ENCODE results near the gene KRTAP12-3.

Gene KRTAP12-3

DNA sequence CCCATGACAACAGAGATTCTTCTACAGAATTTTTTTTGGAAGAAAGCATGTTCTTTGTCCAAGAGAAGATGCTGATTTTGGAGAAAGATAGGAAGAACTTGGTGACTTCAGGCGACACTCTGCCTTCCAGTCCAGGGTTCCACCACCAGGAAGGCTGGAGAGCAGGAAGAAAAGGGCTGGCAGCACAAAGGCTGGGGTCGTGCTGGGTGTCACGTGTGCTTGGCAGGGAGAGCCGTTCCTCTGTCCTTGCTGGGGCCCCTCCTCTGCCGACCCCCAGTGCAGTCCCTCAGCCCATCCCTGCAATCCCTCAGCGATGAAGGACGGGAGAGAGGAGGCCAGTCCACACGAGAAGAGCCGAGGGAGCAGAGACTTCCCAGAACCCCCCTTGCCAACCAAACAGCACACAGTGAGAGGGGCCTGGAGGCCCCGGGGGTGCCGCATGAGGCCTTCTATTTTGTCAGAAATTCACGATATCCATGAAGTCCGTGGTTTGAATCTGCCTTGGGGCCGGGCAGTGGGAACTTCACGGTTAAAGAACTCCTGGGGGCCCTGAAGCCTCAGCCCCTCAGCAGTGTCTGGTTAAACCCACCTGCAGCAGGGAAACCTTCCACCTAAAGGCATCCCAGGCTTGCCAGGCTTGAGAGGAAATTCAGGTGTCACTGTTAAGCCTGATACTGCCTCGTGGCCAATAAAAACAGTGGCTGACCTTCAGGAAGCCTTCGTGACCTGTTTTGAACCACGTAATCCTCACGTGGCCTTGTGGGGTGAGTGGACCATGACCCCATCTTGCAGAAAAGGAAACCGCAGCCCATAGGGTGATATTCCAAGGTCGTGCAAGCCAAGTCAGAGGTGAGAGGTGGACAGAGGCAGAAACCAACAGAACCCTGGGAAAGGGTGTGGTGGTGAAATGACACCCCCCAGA lies 42.6 kb downstream of the KRTAP12-3 start:
- Histone ChIP-seq H3K4me1 (ENCODE audit: insufficient read depth, low read length) (peaks cover 45% of the 10 kb centered on the region), H3K36me3 (ENCODE audit: insufficient read depth, low read length) (no peaks in the 10 kb centered on the region), H3K4me3 (ENCODE audit: low read length) (no peak overlapping the region), H3K27me3 (ENCODE audit: insufficient read depth, low read length) (peaks cover 18% of the 10 kb centered on the region), H3K9ac (ENCODE audit: low read depth, low read length) (no peak overlapping the region), H3K9me3 (ENCODE audit: insufficient read depth, low read depth, low read length) (no peaks in the 10 kb centered on the region), H3K27ac (ENCODE audit: low read depth, low read length) (no peak overlapping the region)
- 85% methylated on average over 21 of the region's 21 CpGs for whole genome bisulfite sequencing

DNA sequence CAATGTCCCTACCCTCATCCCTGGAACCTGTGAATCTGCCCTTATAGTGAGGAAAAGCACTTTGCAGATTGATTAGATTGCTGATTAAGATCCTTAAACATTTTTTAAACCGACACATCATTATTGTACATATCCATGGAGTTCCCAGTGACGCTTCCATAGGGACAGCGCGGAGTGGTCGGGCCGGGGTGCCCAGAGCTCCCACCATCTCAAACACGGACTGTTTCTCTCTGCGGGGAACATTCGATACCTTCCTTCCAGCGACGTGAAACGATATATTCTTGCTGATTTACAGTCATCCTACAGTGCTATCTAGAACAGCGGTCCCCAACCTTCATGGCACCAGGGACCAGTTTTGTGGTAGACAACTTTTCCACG lies 43.3 kb downstream of the KRTAP12-3 start:
- Histone ChIP-seq H3K36me3 (ENCODE audit: insufficient read depth, low read length) (no peaks in the 10 kb centered on the region), H3K9ac (ENCODE audit: low read depth, low read length) (no peak overlapping the region), H3K4me3 (ENCODE audit: low read length) (no peak overlapping the region), H3K4me1 (ENCODE audit: insufficient read depth, low read length) (peaks cover 44% of the 10 kb centered on the region), H3K27ac (ENCODE audit: low read depth, low read length) (no peak overlapping the region), H3K27me3 (ENCODE audit: insufficient read depth, low read length) (peaks cover 21% of the 10 kb centered on the region), H3K9me3 (ENCODE audit: insufficient read depth, low read depth, low read length) (no peaks in the 10 kb centered on the region)
- 83% methylated on average over 14 of the region's 14 CpGs for WGBS

DNA sequence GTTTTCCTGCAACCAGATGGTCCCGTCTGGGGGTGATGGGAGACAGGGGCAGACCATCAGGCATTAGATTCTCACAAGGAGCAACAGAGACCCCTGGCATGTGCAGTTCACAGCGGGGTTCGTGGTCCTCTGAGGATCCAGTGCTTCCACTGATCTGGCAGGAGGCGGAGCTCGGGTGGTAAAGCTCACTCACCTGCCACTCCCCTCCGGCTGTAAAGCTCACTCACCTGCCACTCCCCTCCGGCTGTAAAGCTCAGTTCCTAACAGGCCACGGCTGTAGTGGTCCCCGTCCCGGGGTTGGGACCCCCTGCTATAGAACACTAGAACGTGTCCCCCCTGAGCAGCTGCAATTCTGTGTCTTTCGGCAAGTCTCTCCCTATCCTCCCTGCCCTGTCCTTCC lies 43.8 kb downstream of the KRTAP12-3 start:
- Histone ChIP-seq H3K27ac (ENCODE audit: low read depth, low read length) (no peak overlapping the region), H3K36me3 (ENCODE audit: insufficient read depth, low read length) (no peaks in the 10 kb centered on the region), H3K4me1 (ENCODE audit: insufficient read depth, low read length) (peaks cover 44% of the 10 kb centered on the region), H3K9ac (ENCODE audit: low read depth, low read length) (no peak overlapping the region), H3K27me3 (ENCODE audit: insufficient read depth, low read length) (peaks cover 26% of the 10 kb centered on the region), H3K9me3 (ENCODE audit: insufficient read depth, low read depth, low read length) (no peaks in the 10 kb centered on the region), H3K4me3 (ENCODE audit: low read length) (no peak overlapping the region)
- WGBS = 69% methylated on average over 12 of the region's 12 CpGs

DNA sequence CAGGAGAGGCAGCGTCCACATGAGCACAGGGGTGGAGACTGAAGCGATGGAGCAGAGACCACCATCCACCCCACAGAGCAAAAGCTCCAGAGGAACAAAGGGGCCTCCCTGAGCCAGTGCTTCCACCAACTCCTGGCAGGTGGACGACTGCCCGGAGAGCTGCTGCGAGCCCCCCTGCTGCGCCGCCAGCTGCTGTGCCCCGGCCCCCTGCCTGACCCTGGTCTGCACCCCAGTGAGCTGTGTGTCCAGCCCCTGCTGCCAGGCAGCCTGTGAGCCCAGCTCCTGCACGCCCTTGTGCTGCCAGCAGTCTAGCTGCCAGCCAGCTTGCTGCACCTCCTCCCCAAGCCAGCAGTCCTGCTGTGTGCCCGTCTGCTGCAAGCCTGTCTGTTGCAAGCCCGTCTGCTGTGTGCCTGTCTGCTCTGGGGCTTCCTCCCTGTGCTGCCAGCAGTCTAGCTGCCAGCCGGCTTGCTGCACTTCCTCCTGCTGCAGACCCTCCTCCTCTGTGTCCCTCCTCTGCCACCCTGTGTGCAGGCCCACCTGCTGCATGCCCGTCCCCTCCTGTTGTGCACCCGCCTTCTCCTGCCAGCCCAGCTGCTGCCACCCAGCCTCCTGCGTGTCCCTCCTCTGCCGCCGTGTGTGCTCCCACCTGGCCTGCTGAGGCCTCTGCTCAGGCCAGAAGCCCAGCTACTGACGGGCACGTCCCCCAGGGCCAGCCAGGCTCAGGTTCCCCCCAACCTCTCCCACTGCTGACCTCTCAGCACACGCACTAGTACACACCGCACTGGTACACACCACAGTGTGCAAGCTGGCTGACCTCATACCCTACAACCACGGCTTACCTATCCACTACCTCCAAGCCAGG lies 44.6 kb downstream of the KRTAP12-3 start:
- peaks cover 41% of the 10 kb centered on the region for H3K4me1 ChIP-seq (ENCODE audit: insufficient read depth, low read length)
- H3K4me3 ChIP-seq (ENCODE audit: low read length) = no peak overlapping the region
- peaks cover 34% of the 10 kb centered on the region for H3K27me3 ChIP-seq (ENCODE audit: insufficient read depth, low read length)
- no peaks in the 10 kb centered on the region for H3K9me3 ChIP-seq (ENCODE audit: insufficient read depth, low read depth, low read length)
- H3K36me3 ChIP-seq (ENCODE audit: insufficient read depth, low read length) = no peaks in the 10 kb centered on the region
- no peak overlapping the region for H3K27ac ChIP-seq (ENCODE audit: low read depth, low read length)
- no peak overlapping the region for H3K9ac ChIP-seq (ENCODE audit: low read depth, low read length)
- WGBS = 82% methylated on average over 22 of the region's 22 CpGs

DNA sequence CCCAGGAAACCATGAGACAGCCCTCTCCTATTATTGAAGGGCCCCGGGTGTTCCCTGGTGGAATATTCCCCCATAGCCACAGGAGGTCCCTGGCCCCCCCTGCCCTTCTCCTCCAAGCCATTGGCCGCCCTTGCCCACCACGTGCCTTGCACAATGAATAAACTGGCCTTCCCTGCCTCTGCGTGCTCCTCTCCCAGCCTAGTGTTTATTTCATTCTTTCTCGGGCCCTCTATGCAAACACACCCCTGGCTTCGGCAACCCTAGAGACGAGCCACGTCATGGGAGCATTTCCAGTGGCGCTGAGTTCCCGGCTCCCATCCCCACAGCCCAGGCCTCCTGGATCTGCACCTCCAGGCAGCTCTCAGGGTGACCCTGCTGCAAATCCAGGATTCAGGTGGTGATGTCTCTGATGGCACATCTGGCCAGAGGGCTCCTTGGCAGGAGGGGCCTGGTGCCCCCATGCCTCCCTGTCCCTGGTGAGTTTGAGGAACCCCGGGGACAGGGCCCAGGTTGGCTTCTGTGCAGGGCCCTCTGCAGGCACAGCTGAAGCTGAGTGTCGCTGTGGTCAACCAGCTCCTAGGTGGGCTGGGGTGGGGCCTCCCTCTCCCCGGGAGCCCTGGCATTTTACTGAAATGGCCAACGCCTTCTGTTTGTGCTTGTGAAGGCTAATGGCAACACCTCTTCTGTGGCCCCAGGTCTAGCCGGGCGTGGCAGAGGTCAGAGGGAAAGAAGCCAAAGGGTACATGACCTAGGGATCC lies 45.4 kb downstream of the KRTAP12-3 start:
- no peak overlapping the region for H3K9ac ChIP-seq (ENCODE audit: low read depth, low read length)
- 60% methylated on average over 16 of the region's 16 CpGs for WGBS
- H3K36me3 ChIP-seq (ENCODE audit: insufficient read depth, low read length) = no peaks in the 10 kb centered on the region
- no peaks in the 10 kb centered on the region for H3K9me3 ChIP-seq (ENCODE audit: insufficient read depth, low read depth, low read length)
- peaks cover 38% of the 10 kb centered on the region for H3K4me1 ChIP-seq (ENCODE audit: insufficient read depth, low read length)
- peaks cover 42% of the 10 kb centered on the region for H3K27me3 ChIP-seq (ENCODE audit: insufficient read depth, low read length)
- H3K4me3 ChIP-seq (ENCODE audit: low read length) = no peak overlapping the region
- no peak overlapping the region for H3K27ac ChIP-seq (ENCODE audit: low read depth, low read length)

DNA sequence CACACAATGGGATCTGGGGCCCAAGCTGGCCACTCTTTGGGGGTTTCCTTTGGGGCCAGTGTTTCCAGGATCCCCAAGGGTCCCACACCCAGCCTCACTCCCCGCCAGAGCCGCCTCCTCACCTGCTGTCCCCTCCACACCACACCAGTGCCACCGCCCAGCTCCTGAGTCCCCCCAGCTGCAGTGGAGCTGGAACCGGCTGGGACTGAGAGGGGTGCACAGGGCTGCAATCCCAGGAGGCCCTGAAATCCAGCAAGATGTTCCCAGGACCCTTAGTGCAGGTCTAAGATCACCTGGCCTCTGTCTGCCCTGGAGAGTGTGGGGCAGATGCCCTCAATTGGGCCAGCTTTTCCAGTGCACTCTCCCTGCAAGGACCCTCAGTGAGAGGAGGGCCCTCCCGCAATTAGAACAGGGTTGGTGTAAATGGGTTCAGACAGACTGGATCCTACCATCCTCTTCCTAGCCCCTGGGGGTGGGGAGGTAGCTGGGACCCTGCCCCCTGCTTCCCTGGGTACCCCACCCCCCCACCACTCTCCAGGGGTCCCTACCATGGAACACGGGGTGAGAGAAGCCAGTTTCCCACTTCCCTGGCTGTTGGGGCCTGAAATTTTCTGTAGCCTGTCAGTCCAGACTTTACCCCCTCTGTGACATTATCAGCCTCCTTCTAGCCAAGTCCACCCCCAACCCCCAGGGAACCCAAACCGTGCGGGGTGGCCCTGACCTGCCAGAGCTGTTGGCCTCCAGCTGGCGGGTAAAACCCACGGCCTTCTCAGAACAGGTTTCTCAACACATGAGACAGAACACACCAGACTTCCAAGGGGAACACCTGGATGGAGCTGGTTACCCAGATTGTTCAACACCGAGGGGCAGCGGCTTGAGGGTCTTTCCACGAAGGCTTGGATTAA lies 46.3 kb downstream of the KRTAP12-3 start:
- Histone ChIP-seq H3K9ac (ENCODE audit: low read depth, low read length) (0 out of 2 replicates have a peak overlapping the region, but pooled peaks have one; percentile 19), H3K27me3 (ENCODE audit: insufficient read depth, low read length) (peaks cover 50% of the 10 kb centered on the region), H3K36me3 (ENCODE audit: insufficient read depth, low read length) (no peaks in the 10 kb centered on the region), H3K9me3 (ENCODE audit: insufficient read depth, low read depth, low read length) (no peaks in the 10 kb centered on the region), H3K4me3 (ENCODE audit: low read length) (peak overlapping the region; percentile 32; the same call in 1 of the 2 replicates), H3K27ac (ENCODE audit: low read depth, low read length) (peak overlapping the region; percentile 62; the same call in 1 of the 2 replicates), H3K4me1 (ENCODE audit: insufficient read depth, low read length) (peaks cover 41% of the 10 kb centered on the region)
- 39% methylated on average over 12 of the region's 13 CpGs for WGBS

DNA sequence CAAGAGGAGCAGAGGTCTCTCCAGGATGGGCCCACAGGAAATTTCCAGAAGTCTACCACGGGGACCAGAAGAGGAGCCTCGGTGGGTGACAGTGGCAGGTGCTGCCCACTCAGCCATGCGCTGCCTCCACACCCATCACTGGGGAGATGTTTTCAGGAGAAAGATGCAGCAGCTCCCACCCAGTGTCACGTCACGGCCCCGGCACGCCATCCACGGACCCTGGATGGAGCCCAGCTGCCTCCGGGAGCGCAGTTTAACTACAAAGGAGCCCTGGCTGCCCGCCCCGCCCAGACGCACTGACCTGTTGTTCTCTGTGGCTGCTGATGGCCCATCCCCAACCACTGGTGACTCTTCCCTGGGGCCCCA lies 46.9 kb downstream of the KRTAP12-3 start:
- Histone ChIP-seq H3K27ac (ENCODE audit: low read depth, low read length) (peak overlapping the region; percentile 62; the same call in 1 of the 2 replicates), H3K4me3 (ENCODE audit: low read length) (peak overlapping the region; percentile 32; the same call in 1 of the 2 replicates), H3K4me1 (ENCODE audit: insufficient read depth, low read length) (peaks cover 46% of the 10 kb centered on the region), H3K36me3 (ENCODE audit: insufficient read depth, low read length) (no peaks in the 10 kb centered on the region), H3K27me3 (ENCODE audit: insufficient read depth, low read length) (peaks cover 57% of the 10 kb centered on the region), H3K9me3 (ENCODE audit: insufficient read depth, low read depth, low read length) (no peaks in the 10 kb centered on the region), H3K9ac (ENCODE audit: low read depth, low read length) (0 out of 2 replicates have a peak overlapping the region, but pooled peaks have one; percentile 19)
- 19% methylated on average over 13 of the region's 13 CpGs for WGBS

DNA sequence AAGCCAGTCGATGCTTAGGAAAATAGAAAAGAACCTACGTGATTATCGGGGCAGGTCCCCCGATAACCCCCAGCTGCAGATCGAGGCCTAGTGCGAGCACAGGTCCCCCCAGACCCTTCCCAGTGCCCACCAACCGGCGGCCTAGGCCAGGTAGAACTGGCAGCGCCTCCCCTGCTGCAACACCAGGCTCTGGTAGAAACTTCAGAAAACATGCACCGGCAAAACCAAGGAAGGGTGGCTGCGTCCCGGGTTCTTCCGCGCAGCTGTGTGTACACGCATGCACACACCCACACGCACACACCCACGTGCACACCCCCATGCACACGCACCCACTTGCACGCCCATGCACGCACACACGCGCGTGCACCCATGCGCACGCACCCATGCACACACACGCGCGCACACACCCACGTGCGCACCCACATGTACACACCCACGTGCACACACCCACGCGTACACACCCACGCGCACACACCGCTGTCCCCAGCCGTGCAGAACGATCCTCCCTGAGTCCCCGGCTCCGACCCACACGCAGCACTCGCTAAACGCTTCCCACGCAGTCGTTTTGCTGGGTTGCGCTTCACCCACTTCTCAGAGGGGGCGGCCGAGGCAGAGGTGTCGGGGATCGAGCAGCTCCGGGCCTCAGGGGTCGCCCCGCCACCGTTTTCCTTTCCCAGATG lies 48.4 kb downstream of the KRTAP12-3 start:
- Histone ChIP-seq H3K4me3 (ENCODE audit: low read length) (peak overlapping the region; percentile 47), H3K9me3 (ENCODE audit: insufficient read depth, low read depth, low read length) (no peaks in the 10 kb centered on the region), H3K4me1 (ENCODE audit: insufficient read depth, low read length) (peaks cover 55% of the 10 kb centered on the region), H3K9ac (ENCODE audit: low read depth, low read length) (peak overlapping the region; percentile 54; the same call in 1 of the 2 replicates), H3K36me3 (ENCODE audit: insufficient read depth, low read length) (no peaks in the 10 kb centered on the region), H3K27ac (ENCODE audit: low read depth, low read length) (peak overlapping the region; percentile 77; the same call in 1 of the 2 replicates), H3K27me3 (ENCODE audit: insufficient read depth, low read length) (peaks cover 72% of the 10 kb centered on the region)
- 2% methylated on average over 54 of the region's 54 CpGs for WGBS

DNA sequence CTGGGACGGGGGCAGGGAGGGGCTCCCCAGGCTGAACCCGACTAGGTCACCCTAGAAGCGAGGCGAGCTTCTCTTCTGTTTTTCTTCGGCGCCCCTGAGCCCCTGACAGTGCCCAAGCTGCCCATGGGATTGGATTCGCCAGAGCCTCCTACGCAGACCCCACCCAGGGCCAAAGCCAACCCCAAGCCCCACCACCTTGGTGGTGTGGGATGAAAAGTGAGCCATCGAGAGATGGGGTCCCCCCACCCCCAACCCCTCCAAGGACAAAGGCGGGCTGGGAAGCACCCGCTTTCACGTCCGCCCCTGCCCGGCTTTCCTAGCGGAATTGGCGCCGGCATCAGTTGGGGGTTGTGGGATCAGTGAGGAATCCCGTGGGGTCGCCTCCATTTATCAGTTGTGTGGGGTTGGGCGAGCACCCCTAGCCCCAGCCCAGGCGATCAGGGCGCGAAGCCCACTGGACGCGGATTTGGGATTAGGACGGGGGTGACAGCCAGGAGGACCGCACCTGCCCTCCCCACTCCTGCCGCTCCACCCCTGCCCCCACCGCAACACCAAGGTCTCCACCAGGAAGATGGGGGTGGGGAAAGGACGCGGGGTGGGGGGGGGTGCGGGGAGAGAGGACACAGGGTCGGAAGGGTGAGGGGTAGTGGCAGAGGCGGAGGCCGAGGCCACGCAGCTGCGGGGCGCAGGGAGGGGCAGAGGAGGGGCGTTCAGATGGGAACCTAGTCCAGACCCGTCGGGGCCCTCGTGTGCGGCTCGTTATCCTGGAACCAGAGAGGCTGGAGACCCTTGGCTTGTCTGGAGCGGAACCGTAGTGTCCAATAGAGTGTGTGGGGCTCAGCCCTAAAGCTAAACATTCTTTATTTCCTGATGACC lies 49.2 kb downstream of the KRTAP12-3 start:
- Histone ChIP-seq H3K9ac (ENCODE audit: low read depth, low read length) (peak overlapping the region; percentile 54; the same call in 1 of the 2 replicates), H3K4me3 (ENCODE audit: low read length) (peak overlapping the region; percentile 47)

More for the DNA sequence above, 49.2 kb downstream of the KRTAP12-3 start:
- Histone ChIP-seq H3K36me3 (ENCODE audit: insufficient read depth, low read length) (no peaks in the 10 kb centered on the region), H3K9me3 (ENCODE audit: insufficient read depth, low read depth, low read length) (no peaks in the 10 kb centered on the region), H3K4me1 (ENCODE audit: insufficient read depth, low read length) (peaks cover 55% of the 10 kb centered on the region), H3K27ac (ENCODE audit: low read depth, low read length) (no peak overlapping the region; the same call in 1 of the 2 replicates), H3K27me3 (ENCODE audit: insufficient read depth, low read length) (peaks cover 80% of the 10 kb centered on the region)
- 1% methylated on average over 38 of the region's 46 CpGs for WGBS

Measured in HUES64 (cell line).